ENCODE results near the gene CNPY4. TPM values are rescaled to one million over a fixed set of nuclear protein-coding genes. Genes with fewer than 3 reads are reported as not detected.

CNPY4 gene
- polyA plus RNA-seq, 3 donors = 4.1 to 16.4 (median 12.1) TPM

DNA sequence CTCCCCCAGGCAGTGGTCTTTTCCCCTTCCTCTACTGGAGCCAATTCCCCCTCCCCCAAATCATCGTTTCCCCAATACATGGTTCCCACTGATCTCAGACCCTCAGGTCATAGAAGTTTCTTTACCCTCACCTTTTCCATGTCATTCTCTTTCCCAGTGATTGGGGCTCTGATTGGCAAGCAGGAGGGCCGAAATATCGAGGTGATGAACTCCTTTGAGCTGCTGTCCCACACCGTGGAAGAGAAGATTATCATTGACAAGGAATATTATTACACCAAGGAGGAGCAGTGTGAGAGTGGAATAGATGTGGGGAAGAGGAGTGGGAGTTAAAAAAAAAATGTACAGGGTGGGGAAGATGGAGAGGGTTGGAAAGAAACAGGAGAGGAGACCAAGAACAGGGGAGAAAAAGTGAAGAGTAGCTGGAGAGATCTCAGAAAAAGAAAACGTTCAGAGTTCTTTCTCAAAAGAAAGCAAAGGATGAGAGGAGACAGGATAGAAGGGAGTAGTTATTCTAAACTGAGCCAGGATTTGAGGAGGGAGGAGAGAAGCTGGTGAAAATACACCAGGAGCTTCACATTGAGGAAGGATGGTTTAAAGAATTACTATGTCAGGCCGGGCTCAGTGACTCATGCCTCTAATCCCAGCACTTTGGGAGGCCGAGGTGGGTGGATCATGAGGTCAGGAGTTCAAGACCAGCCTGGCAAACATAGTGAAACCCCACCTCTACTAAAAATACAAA lies 29.8 kb upstream of the CNPY4 start:
- WGBS, 3 donors = 30 to 37% (median 31%) methylated on average over 7 of the region's 7 CpGs
- no peak overlapping the region for H3K27ac ChIP-seq (ENCODE audit: low read depth, low read length)

DNA sequence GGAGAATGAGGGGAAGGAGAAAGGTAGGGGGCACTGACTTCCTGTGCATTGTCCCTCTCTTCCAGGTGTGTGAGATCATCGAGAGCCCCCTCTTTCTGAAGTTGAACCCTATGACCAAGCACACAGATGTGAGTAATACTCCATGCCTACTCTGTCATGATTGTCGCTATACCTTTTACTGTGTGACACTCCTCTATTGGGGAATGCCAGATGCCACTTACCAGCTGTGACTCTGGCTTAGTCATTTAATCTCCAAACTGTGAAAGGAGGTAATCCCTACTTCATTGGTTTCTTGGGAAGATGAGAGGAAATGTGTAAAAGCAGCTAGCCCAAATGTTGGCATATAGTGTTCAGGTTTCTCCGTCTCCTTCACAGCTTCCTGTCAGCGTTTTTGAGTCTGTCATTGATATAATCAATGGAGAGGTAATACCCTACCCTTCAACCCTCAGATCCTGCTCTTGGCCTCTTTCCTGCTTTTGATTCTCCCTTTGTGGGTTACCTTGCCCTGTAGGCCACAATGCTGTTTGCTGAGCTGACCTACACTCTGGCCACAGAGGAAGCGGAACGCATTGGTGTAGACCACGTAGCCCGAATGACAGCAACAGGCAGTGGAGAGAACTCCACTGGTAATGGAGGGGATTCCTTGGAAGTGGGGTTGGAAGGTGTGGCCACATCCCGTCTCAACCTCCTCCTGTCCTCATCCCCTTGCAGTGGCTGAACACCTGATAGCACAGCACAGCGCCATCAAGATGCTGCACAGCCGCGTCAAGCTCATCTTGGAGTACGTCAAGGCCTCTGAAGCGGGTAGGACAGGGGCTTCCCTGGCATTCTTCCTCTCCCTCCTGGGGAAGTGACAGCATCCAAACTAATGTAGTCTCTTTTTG lies 28.7 kb upstream of the CNPY4 start:
- H3K27ac ChIP-seq (ENCODE audit: low read depth, low read length) = no peak overlapping the region
- 88 to 92% (median 88%) methylated on average over 14 of the region's 14 CpGs for WGBS, 3 donors

DNA sequence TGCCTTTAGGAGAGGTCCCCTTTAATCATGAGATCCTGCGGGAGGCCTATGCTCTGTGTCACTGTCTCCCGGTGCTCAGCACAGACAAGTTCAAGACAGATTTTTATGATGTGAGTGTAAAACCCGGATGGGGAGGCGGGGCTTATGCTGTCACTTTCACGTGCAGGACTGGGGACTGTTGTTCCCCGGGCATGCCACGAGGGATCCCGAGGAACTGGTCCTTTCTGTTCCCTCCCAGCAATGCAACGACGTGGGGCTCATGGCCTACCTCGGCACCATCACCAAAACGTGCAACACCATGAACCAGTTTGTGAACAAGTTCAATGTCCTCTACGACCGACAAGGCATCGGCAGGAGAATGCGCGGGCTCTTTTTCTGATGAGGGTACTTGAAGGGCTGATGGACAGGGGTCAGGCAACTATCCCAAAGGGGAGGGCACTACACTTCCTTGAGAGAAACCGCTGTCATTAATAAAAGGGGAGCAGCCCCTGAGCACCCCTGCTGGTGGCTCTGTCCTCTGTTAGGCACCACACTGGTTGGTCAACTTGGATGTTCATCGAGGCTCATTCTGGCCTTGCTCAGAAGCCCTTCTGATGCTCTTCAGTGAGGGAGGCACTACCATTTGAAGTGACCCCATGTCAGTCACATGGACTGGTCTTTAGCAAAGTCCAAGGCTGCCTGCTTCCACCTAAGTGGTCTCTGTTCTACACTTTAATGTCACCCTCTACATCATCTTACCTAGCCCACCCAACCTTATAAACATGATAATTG lies 27.8 kb upstream of the CNPY4 start:
- 66 to 73% (median 67%) methylated on average over 19 of the region's 19 CpGs for WGBS, 3 donors
- no peak overlapping the region for H3K27ac ChIP-seq (ENCODE audit: low read depth, low read length)

DNA sequence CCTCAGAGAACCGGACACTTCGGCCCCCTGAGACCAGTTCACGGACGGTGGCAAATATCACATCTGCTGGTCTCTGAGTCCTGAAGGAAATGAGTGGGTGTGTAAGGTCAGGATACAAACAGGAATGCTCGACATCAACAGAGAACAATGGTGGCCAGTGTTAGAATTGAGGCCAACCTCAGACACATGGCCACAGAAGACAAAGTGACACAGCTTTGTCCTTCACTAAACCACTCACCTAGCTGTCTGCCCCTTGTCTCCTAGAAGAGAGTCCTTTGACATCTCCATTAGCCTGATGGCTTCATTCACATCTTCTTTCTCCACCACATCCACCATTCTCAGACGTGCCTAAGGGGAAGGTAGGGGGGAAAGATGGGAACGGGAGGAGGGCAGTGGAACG lies 26.4 kb upstream of the CNPY4 start:
- 44 to 58% (median 54%) methylated on average over 8 of the region's 8 CpGs for WGBS, 3 donors
- no peak overlapping the region for H3K27ac ChIP-seq (ENCODE audit: low read depth, low read length)

DNA sequence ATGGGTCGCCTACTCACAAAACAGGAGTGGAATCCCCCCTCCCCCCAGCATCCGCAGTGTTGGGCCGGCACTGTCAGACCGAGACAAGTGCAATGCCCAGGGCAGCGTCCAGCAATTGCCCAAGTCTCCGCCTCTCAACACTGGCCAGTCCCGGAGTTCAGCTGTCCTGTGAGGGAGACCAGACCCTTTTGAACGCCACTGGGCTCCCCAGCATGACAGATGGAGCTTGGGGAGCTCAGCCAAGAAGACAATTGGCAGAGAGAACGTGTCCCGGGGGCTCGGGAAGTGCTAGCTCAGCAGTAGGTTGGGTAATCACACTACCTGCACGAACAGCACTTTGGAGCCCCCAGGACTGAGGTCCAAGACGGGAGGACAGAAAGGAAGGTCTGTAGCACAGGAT lies 25.9 kb upstream of the CNPY4 start:
- 51 to 60% (median 57%) methylated on average over 13 of the region's 13 CpGs for WGBS, 3 donors
- H3K27ac ChIP-seq (ENCODE audit: low read depth, low read length) = no peak overlapping the region

DNA sequence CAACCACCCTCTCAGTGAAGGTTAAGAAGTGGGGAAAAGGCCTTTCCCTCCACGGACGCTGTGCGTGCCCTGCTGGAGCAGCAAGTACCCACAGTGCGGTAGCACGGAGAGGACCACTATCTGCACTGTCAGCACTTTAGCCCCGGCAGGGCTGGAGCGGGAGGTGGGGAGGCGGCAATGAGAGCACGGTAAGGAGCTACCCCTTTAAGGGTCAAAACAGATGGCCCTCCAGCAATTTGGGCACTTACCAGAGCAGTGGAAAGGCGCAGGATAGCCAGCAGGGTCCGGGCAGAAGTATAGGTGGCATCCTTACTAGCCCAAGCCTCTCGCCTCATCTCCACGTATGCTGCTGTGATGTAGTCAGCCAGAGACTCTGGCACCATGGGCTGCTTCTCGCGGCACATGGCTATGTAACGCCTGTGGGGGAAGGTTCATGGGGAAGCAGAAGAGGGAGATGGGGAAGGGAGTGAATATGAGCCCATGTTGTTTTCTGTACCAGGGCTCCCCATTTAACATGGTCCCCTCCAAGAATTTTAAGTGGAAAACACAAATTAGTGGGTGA lies 25.4 kb upstream of the CNPY4 start:
- WGBS, 3 donors = 70 to 82% (median 77%) methylated on average over 16 of the region's 16 CpGs

DNA sequence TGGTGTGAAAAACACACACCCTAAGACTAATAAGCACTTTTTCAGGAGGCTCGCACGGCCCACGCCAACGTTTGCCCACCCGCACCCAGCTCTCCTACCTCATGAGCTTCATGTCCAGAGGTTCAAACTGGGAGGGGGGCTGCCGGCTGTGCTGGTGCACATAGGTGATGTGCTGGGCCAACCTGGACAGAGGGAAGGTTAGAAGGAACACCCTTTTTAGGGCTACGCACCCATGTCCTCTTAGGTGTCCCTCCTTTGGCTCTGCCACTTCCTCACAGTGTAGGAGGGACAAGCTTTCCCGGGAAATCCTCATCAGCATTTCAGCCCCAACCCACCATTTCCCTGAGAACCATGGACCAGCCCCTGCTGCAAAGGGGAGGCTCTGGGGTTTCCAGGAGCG lies 24.1 kb upstream of the CNPY4 start:
- no peak overlapping the region for H3K27ac ChIP-seq (ENCODE audit: low read depth, low read length)
- 75 to 89% (median 86%) methylated on average over 9 of the region's 9 CpGs for WGBS, 3 donors

More for the DNA sequence above, 25.4 kb upstream of the CNPY4 start:
- no peak overlapping the region for H3K27ac ChIP-seq (ENCODE audit: low read depth, low read length)

DNA sequence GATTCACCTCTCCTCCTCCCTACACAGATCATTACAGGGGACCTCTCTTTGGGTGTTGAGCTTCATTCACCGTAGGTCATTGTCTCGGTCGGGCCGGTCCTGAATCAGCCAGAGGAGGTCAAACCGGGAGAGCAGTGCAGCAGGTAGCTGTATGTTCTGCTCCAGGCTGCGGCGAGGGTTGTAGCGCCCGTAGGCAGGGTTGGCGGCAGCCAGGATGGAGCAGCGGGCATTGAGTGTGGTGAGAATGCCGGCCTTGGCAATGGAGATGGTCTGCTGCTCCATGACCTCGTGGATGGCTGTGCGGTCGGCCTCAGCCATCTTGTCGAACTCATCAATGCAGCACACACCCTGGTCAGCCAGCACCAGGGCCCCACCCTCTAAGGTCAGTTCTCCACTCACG lies 23.7 kb upstream of the CNPY4 start:
- no peak overlapping the region for H3K27ac ChIP-seq (ENCODE audit: low read depth, low read length)
- 92 to 93% (median 92%) methylated on average over 17 of the region's 17 CpGs for WGBS, 3 donors

DNA sequence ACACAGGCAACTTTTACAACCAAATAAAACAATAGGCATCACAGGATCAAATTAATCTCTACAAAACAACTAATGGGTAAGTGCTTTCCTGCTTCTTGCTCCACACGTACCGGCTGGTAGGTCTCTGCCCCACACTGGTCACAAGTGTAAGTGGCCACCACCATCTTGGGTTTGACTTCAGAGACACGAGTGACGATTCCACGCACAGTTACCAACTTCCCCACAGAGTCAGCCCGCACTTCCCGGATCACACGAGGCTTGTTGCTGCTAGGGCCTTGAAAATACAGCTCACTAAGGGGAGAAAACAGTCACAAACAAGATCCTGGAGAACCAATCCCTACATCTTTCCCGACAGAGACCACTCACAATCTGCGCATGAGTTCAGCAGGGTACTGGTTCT lies 20.5 kb upstream of the CNPY4 start:
- no peak overlapping the region for H3K27ac ChIP-seq (ENCODE audit: low read depth, low read length)

DNA sequence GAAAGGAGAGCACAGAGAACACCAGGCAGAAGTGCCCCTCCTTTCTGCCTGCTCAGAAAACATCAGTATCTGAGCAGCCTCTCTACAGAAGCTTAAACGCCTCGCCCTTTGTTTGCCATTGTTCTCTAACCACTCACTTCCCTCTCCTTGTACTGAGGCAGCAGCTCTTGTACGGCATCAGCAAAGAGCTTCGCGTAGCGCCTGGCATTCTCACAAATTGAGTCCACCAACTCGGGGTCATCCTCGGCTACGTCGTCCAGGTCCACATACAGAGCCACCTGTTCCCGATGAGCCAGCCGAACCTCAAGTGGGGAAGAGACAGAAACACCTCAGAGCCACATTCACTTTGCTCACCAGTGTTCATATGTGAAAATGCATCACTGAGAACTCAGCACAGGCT lies 20.0 kb upstream of the CNPY4 start:
- 57 to 77% (median 65%) methylated on average over 12 of the region's 12 CpGs for WGBS, 3 donors
- H3K27ac ChIP-seq (ENCODE audit: low read depth, low read length) = no peak overlapping the region

More for the DNA sequence above, 20.5 kb upstream of the CNPY4 start:
- WGBS, 3 donors = 78 to 86% (median 84%) methylated on average over 10 of the region's 10 CpGs

DNA sequence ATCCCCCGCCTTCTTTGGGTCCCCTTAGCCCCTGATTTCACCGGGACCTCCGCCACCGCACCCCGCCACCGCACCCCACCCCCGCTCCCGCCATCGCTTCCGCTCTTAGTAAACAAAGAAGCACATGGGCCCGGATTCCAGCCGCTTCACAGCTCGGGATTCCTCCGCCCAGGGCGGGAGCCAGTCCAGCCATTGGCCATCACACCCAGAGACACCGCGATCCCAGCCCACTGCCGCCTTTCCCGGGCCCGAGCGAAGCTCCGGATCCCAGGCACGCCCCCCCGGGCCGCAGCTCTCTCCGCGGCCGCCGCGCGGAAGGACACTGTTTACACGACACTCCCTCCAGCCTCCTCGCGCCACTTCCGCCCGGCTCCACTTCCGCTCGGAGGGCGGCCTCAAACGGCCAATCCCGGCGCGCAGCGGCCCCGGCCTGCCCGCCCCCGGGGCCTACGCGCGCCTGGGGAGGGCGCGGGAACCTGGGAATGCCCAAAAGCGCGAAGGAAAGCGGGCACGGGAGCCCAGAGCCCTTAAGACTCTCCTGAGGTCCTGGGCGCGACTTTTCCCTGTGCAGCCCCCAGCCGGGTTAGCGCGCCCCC lies 18.9 kb upstream of the CNPY4 start:
- WGBS, 3 donors = 0% methylated on average over 55 to 61 of the region's 61 CpGs

DNA sequence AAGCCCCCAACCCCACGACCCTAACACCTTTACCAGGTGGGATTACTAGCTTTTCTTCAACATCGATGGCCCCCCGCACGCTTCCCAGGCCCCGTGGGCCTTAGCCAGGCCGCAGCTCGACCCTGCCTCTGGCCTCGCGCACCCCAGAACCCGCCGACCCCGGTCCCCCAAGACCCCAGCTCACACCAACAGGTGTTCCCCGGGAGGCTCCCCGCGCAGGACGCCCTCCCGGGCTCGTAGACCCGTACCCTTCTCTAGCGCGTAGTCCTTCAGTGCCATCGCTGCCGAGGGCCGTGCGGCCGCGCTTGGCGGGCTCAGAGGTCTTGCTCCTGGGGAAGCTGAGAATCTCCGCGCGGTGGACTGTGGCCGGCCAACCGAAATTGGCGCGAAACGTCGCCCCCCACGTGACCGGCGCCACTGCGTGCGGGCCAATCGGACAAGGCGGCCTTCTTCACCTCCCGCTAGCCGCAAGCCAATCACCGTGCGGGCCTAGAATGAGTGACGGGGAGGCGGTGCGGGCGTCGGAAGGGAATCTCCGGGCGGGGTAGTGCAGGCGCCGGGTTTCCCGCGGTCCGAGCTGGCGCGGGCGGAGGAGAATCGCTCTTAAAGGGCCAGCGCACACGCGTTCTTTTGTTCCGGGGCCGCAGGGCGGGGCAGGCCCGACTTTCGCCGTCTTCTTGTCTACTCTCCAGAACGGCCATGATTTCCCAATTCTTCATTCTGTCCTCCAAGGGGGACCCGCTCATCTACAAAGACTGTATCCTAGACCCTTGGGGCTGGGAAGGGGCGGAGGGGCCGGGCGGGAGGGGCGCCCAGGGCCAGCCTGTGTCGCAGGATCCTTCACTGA lies 18.2 kb upstream of the CNPY4 start, which contains the start of the genes AP4M1 and MCM7:
AP4M1 (plus strand) TSS at position 628 of the 847 bp plus-strand sequence; CDS start at position 700, 72 bp downstream.
MCM7 (minus strand) TSS at position 382 of the 847 bp plus-strand sequence; CDS start at position 279, 103 bp downstream.
- 0 to 1% (median 0%) methylated on average over 77 to 80 of the region's 80 CpGs for WGBS, 3 donors
- H3K27ac ChIP-seq (ENCODE audit: low read depth, low read length) = peak within 1 kb of the TSS; percentile 25

More for the DNA sequence above, 18.9 kb upstream of the CNPY4 start:
- H3K27ac ChIP-seq (ENCODE audit: low read depth, low read length) = no peak overlapping the region

DNA sequence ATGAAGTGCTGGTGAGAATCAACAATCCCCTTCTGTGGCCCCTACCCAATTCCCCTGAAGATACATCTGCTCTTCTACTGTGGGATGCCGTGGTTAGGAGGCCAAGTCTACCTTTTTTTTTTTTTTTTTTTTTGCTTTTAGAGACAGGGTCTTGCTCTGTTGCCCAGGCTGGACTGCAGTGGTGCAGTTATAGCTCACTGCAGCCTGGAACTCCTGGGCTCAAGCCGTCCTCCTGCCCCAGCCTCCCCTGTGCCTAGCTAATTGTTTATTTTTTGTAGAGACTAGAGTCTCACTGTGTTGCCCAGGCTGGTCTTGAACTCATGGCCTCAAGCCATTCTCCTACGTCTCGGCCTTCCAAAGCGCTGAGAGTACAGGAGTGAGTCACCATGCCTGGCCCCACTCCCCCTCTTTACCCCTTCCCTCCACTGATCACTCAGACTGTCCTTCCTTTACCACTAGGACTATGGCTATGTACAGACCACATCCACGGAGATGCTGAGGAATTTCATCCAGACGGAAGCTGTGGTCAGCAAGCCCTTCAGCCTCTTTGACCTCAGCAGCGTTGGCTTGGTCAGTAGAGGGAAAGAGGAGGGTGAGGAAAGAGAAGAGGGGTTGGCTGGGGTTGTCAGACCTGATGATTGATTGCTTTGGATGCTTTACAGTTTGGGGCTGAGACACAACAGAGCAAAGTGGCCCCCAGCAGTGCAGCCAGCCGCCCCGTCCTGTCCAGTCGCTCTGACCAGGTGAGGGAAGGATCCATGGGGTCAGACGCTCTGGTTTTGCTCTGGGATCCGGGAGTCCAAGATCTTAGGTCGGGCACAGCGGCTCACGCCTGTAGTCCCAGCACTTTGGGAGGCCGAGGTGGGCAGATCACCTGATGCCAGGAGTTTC lies 16.2 kb upstream of the CNPY4 start:
- no peak overlapping the region for H3K27ac ChIP-seq (ENCODE audit: low read depth, low read length)
- WGBS, 3 donors = 84 to 90% (median 89%) methylated on average over 17 of the region's 17 CpGs

DNA sequence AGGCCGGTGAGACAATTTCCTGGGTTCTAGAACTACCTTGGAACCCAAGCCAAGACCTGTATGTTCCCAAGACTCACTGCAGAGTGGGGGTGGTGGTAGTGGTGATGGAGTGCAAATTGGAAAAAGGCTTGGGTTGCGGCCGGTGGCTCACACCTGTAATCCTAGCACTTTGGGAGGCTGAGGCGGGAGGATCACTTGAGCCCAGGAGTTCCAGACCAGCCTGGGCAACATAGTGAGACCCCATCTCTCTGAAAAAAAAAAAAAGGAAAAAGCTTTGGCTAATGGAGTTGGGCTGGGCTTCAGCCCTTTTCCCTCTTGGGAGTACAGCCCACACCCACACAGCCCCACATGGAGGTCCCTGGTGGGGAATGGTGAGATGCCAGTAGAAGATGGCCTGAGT lies 13.9 kb upstream of the CNPY4 start:
- 92 to 97% (median 95%) methylated on average over 4 of the region's 4 CpGs for WGBS, 3 donors
- no peak overlapping the region for H3K27ac ChIP-seq (ENCODE audit: low read depth, low read length)

DNA sequence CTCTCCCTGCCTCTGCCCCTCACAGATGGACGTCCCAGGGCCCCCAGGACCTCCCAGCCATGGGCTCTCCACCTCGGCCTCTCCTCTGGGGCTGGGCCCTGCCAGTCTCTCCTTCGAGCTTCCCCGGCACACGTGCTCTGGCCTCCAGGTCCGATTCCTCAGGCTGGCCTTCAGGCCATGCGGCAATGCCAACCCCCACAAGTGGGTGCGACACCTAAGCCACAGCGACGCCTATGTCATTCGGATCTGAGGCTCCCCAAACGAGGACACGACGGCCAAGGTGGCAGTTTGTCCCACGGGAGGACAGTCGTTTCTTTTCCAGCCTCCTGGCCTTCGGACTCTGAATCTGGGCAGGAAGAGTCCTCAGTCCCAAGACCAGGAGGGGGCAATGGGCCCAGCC lies 12.8 kb upstream of the CNPY4 start:
- no peak overlapping the region for H3K27ac ChIP-seq (ENCODE audit: low read depth, low read length)
- 81 to 85% (median 83%) methylated on average over 17 of the region's 17 CpGs for WGBS, 3 donors

DNA sequence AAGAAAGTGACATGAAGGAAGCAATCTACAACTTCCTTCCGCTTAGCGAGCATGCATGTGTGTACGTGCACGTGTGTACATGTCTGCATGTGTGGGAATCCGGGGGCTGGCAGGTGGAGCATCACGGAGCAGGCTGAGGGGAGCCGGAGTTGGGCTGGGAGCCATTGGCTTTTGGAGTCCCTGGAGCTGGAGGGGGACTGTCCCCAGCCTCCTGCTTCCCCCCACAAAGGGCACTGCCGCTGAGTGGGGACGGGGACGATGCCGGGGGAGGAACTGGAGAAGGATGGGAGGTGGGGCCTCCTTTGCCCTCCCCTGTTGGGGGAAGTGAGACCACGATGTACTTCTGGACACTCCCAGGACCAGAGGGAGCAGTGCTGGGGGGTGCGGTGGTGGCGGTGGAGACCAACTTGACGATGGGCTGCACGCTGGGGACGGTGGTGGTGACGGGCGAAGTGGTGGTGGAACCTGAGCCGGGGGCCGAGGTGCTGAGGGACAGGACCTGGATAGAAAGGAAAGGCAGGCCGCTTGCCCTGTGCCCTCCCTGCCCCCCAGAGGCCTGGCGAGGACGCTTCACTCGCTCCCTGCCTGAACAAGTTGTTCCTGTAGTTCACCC lies 12.2 kb upstream of the CNPY4 start:
- no peak overlapping the region for H3K27ac ChIP-seq (ENCODE audit: low read depth, low read length)
- 82 to 90% (median 83%) methylated on average over 24 to 25 of the region's 25 CpGs for WGBS, 3 donors
